SU-DHL-6 (cell line): ENCODE measurements around the gene GNAO1.

Source experiments
- CTCF ChIP-seq: fragments of 200-600 bp; sonication (generic); IDR thresholded peaks from one replicate; pipeline ENCODE4 v1.5.1; 2017; ENCODE audit warnings: antibody characterized with exemption, mild to moderate bottlenecking, low read length, moderate library complexity; ENCODE audit not compliant: insufficient read depth, poor library complexity, severe bottlenecking
- EZH2phosphoT487 ChIP-seq: fragments of 200-600 bp; sonication (generic), shearing (Covaris generic); conservative IDR thresholded peaks from 2 replicates; pipeline ENCODE4 v1.6.1; 2018; ENCODE audit warnings: mild to moderate bottlenecking, antibody characterized with exemption, low read length, moderate library complexity, mixed read lengths

GRCh38 chr16:56274369-56274768 lies 83.1 kb downstream of the GNAO1 start:
- TF ChIP-seq CTCF (no peak), EZH2phosphoT487 (no peak)
